Kidney epithelial cell (primary cell): ENCODE results near the gene UNC5C. TPM values are rescaled to one million over a fixed set of nuclear protein-coding genes. Genes with fewer than 3 reads are reported as not detected.

Experiments used
- DNase-seq: peaks from one replicate; pipeline ENCODE4 v3.0.0-alpha.2; 2010; ENCODE audit warnings: low read depth
- H3K27me3 ChIP-seq: 2 replicates; pipeline ENCODE4 v1.6.0; 2011; ENCODE audit warnings: low read length; ENCODE audit not compliant: control insufficient read depth, insufficient read depth
- H3K36me3 ChIP-seq: 2 replicates; pipeline ENCODE4 v1.5.1; 2011; ENCODE audit warnings: low read length; ENCODE audit not compliant: control insufficient read depth, insufficient read depth
- H3K4me3 ChIP-seq: 2 replicates; pipeline ENCODE4 v1.5.1; 2011; ENCODE audit warnings: low read depth, mild to moderate bottlenecking, control low read depth, low read length
- total RNA-seq: library from RNA; depleted of rRNA; stranded (reverse); fragments of >200 nt; gene quantifications from 2 replicates; pipeline ENCODE4 v1.2.3, GENCODE V29; 2015
- TF ChIP-seq, protein P1 (sequence below): IDR thresholded peaks from 2 replicates; pipeline ENCODE4 v1.5.1; 2011; ENCODE audit warnings: mild to moderate bottlenecking, moderate library complexity, low read length, control low read depth, inconsistent platforms; ENCODE audit not compliant: insufficient read depth, poor library complexity, severe bottlenecking

The UNC5C gene
- total RNA-seq, 1 donor from 2014 or later = 2.8 TPM

DNA sequence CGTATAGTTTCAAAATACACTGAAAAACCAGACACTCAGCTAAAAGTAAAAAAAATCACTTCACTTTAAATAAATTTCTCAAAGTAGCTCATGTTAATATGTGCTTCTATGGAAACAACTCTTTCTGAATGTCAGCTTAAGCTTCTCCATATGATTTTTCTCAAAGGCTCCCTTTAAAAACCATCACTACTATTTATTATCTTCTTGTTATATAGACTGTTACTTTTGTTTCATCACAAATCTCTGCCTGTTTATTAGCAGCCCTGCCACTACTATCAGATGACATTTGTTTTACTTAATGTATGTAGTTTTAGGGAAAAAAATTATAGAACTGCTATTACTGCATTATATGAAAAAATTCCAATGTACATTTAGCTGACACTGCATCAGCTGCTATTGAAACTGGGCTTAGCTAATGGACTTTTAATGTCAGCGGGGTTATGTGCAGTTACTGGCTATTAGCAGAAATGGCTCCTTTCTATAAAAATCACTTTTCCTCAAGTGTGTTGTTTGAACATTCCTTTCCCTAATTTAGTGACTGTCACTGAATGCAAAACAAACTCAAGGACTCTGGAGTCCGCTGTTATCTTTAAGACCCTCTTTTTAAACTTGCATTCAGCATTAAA, 10.8 kb downstream of the UNC5C start:
- no peaks in the 10 kb centered on the region for H3K36me3 ChIP-seq
- TF ChIP-seq, protein P1, sequence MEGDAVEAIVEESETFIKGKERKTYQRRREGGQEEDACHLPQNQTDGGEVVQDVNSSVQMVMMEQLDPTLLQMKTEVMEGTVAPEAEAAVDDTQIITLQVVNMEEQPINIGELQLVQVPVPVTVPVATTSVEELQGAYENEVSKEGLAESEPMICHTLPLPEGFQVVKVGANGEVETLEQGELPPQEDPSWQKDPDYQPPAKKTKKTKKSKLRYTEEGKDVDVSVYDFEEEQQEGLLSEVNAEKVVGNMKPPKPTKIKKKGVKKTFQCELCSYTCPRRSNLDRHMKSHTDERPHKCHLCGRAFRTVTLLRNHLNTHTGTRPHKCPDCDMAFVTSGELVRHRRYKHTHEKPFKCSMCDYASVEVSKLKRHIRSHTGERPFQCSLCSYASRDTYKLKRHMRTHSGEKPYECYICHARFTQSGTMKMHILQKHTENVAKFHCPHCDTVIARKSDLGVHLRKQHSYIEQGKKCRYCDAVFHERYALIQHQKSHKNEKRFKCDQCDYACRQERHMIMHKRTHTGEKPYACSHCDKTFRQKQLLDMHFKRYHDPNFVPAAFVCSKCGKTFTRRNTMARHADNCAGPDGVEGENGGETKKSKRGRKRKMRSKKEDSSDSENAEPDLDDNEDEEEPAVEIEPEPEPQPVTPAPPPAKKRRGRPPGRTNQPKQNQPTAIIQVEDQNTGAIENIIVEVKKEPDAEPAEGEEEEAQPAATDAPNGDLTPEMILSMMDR = no peak
- no peak for DNase-seq
- no peaks in the 10 kb centered on the region for H3K27me3 ChIP-seq
- H3K4me3 ChIP-seq = no peak overlapping the region

- TF ChIP-seq, protein P1 = no peak
- Histone ChIP-seq H3K4me3 (no peak overlapping the region), H3K36me3 (no peaks in the 10 kb centered on the region), H3K27me3 (no peaks in the 10 kb centered on the region)
- DNase-seq = no peak
These were observed 11.6 kb downstream of the UNC5C start for GRCh38 chr4:95537191-95537590.

DNA sequence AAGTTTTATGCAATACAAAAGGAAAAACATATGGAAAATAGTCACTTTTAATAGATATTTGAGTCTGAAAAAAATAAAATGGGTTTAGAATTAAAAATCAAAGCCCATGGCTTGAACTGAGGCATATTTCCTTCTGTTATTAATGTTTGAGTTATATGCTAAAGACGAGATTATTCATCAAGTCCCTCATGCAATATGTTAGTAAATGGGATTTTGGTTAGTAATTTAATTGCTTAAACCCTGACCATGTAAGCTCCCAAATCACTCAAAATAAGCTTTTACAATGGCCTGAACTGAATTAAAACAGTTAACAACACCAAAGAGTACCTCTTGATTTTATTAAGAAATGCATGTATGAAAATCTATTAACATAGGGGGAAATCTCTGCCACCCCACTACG, 12.1 kb downstream of the UNC5C start:
- no peak overlapping the region for H3K4me3 ChIP-seq
- DNase-seq = no peak
- H3K27me3 ChIP-seq = no peaks in the 10 kb centered on the region
- H3K36me3 ChIP-seq = no peaks in the 10 kb centered on the region
- TF ChIP-seq, protein P1 = no peak

DNA sequence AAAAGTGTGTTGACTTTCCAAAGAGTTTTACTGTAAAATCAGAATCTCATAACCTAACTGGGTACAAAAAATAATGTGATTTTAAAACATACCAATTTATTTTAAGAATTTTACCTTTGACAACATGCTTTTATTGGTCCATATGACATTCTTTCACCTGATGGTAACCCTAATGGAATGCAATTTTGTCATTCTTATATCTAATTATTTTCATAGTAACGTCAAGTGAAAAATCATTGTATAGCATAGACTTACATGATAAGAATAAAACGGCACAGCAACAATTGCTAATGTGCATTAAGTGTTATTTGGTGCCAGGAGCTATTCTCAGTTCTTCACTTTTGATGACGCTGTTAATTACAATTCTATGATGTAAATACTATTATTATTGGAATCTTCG, 13.6 kb downstream of the UNC5C start:
- TF ChIP-seq, protein P1 = no peak
- DNase-seq = no peak
- no peak overlapping the region for H3K4me3 ChIP-seq
- H3K36me3 ChIP-seq = no peaks in the 10 kb centered on the region
- H3K27me3 ChIP-seq = no peaks in the 10 kb centered on the region

- TF ChIP-seq, protein P1 = no peak
- DNase-seq = no peak
- no peaks in the 10 kb centered on the region for H3K27me3 ChIP-seq
- H3K4me3 ChIP-seq = no peak overlapping the region
- no peaks in the 10 kb centered on the region for H3K36me3 ChIP-seq
These were observed 14.7 kb downstream of the UNC5C start for GRCh38 chr4:95534032-95534431.

DNA sequence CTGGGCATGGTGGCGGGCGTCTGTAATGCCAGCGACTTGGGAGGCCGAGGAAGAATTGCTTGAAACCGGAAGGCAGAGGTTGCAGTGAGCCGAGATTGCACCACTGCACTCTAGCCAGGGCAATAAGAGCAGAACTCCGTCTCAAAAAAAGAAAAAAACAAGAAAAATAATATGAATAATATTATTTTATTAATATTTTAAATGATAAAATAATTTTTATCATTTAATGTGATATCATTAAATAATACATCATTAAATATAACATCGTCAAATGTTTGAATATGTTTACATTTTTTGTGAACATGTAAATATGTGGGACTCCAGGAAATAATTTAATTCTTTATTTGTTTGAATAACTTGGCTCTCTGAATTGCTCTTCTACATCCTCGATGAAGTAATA, 15.5 kb downstream of the UNC5C start:
- H3K36me3 ChIP-seq = no peaks in the 10 kb centered on the region
- H3K27me3 ChIP-seq = no peaks in the 10 kb centered on the region
- no peak for DNase-seq
- no peak overlapping the region for H3K4me3 ChIP-seq
- TF ChIP-seq, protein P1 = no peak
